Measurements from ENCODE around the gene CNTNAP2.

- TF ChIP-seq CTCF (IDR thresholded peaks at IDR 0.05; ENCODE audit: low read depth, low read length, missing input control), result no peak
- no peak for TF ChIP-seq RAD21 (IDR thresholded peaks at IDR 0.05)
- TF ChIP-seq, protein P1, sequence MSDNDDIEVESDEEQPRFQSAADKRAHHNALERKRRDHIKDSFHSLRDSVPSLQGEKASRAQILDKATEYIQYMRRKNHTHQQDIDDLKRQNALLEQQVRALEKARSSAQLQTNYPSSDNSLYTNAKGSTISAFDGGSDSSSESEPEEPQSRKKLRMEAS (IDR thresholded peaks at IDR 0.05), result no peak
- TF ChIP-seq HNF4G (IDR thresholded peaks at IDR 0.05), result no peak
- no peak for TF ChIP-seq ZBTB33 (IDR thresholded peaks at IDR 0.05)
- no peak for TF ChIP-seq ATF3 (IDR thresholded peaks at IDR 0.05)
- no peak for TF ChIP-seq GABPA (IDR thresholded peaks at IDR 0.05 in 1 of 2, conservative IDR thresholded peaks at IDR 0.05 in 1 of 2)
- no peak for TF ChIP-seq TAF1 (conservative IDR thresholded peaks at IDR 0.05)
These were observed 1900.5 kb downstream of the CNTNAP2 start for GRCh38 chr7:148017126-148017525.
